ENCODE measurements around the gene EXTL1. TPM values are rescaled to one million over a fixed set of nuclear protein-coding genes. Genes with fewer than 3 reads are reported as not detected.

The EXTL1 gene
- total RNA-seq, 1 experiment from 2014 or later = not detected

GRCh38 chr1:26078286-26079177, 57.0 kb downstream of the EXTL1 start:
- no peaks in the 10 kb centered on the region for H3K36me3 Mint-ChIP-seq (ENCODE audit: insufficient read depth, unreplicated experiment)
- CTCF ChIA-PET = interaction anchor here (0.6 kb wide), 2 partner anchors 67 to 984 kb away, joined by 3 read pairs; no protein-coding TSS in a partner anchor
- BruUV-seq (replicated peaks) = no TSS peak
- DNase-seq = peak; percentile 48
- H3K27ac Mint-ChIP-seq (ENCODE audit: unreplicated experiment) = peak overlapping the region; percentile 81
- peaks cover 34% of the 10 kb centered on the region for H3K4me1 Mint-ChIP-seq (ENCODE audit: low read depth, unreplicated experiment)
- no peak for TF ChIP-seq CTCF (IDR thresholded peaks at IDR 0.05; ENCODE audit: unreplicated experiment)
- H3K4me3 Mint-ChIP-seq (ENCODE audit: low read depth, unreplicated experiment) = peak overlapping the region; percentile 51
- H3K27me3 Mint-ChIP-seq (ENCODE audit: unreplicated experiment) = no peaks in the 10 kb centered on the region
- intact Hi-C loops (cut with micrococcal nuclease; ENCODE audit: unreplicated experiment) = no loop called here
- no peaks in the 10 kb centered on the region for H3K9me3 Mint-ChIP-seq (ENCODE audit: low read depth, unreplicated experiment)

- Mint-ChIP-seq H3K9me3 (ENCODE audit: low read depth, unreplicated experiment) (no peaks in the 10 kb centered on the region), H3K27ac (ENCODE audit: unreplicated experiment) (peak overlapping the region; percentile 81), H3K4me3 (ENCODE audit: low read depth, unreplicated experiment) (peak overlapping the region; percentile 51), H3K4me1 (ENCODE audit: low read depth, unreplicated experiment) (peaks cover 38% of the 10 kb centered on the region), H3K36me3 (ENCODE audit: insufficient read depth, unreplicated experiment) (no peaks in the 10 kb centered on the region), H3K27me3 (ENCODE audit: unreplicated experiment) (no peaks in the 10 kb centered on the region)
- no peak for DNase-seq
- intact Hi-C loops (cut with micrococcal nuclease; ENCODE audit: unreplicated experiment) = no loop called here
- no TSS peak for BruUV-seq (replicated peaks)
- CTCF ChIA-PET = no interaction called here
- no peak for TF ChIP-seq CTCF (IDR thresholded peaks at IDR 0.05; ENCODE audit: unreplicated experiment)
Measured at GRCh38 chr1:26079178-26079563, 57.6 kb downstream of the EXTL1 start.

GRCh38 chr1:26079960-26080814, 58.6 kb downstream of the EXTL1 start:
- no peaks in the 10 kb centered on the region for H3K27me3 Mint-ChIP-seq (ENCODE audit: unreplicated experiment)
- no peak for DNase-seq
- H3K27ac Mint-ChIP-seq (ENCODE audit: unreplicated experiment) = no peak overlapping the region
- H3K36me3 Mint-ChIP-seq (ENCODE audit: insufficient read depth, unreplicated experiment) = no peaks in the 10 kb centered on the region
- no peaks in the 10 kb centered on the region for H3K9me3 Mint-ChIP-seq (ENCODE audit: low read depth, unreplicated experiment)
- no peak for TF ChIP-seq CTCF (IDR thresholded peaks at IDR 0.05; ENCODE audit: unreplicated experiment)
- H3K4me3 Mint-ChIP-seq (ENCODE audit: low read depth, unreplicated experiment) = no peak overlapping the region
- intact Hi-C loops (cut with micrococcal nuclease; ENCODE audit: unreplicated experiment) = no loop called here
- CTCF ChIA-PET = no interaction called here
- BruUV-seq (replicated peaks) = no TSS peak
- peaks cover 42% of the 10 kb centered on the region for H3K4me1 Mint-ChIP-seq (ENCODE audit: low read depth, unreplicated experiment)

GRCh38 chr1:26081267-26082019, 59.9 kb downstream of the EXTL1 start:
- Mint-ChIP-seq H3K27ac (ENCODE audit: unreplicated experiment) (no peak overlapping the region), H3K4me3 (ENCODE audit: low read depth, unreplicated experiment) (no peak overlapping the region), H3K27me3 (ENCODE audit: unreplicated experiment) (no peaks in the 10 kb centered on the region)

More at GRCh38 chr1:26081267-26082019, 59.9 kb downstream of the EXTL1 start:
- Mint-ChIP-seq H3K9me3 (ENCODE audit: low read depth, unreplicated experiment) (no peaks in the 10 kb centered on the region), H3K4me1 (ENCODE audit: low read depth, unreplicated experiment) (peaks cover 32% of the 10 kb centered on the region), H3K36me3 (ENCODE audit: insufficient read depth, unreplicated experiment) (no peaks in the 10 kb centered on the region)
- intact Hi-C loops (cut with micrococcal nuclease; ENCODE audit: unreplicated experiment) = no loop called here
- no TSS peak for BruUV-seq (replicated peaks)
- DNase-seq = no peak
- no peak for TF ChIP-seq CTCF (IDR thresholded peaks at IDR 0.05; ENCODE audit: unreplicated experiment)
- CTCF ChIA-PET = no interaction called here
